CD4-positive, alpha-beta T cell (primary cell): Measurements from ENCODE around the gene LIG4. TPM values are rescaled to one million over a fixed set of nuclear protein-coding genes. Genes with fewer than 3 reads are reported as not detected.

Experiments used
- ATAC-seq: fragments of 200-7000 bp; cut with Tn5 transposase; one replicate; pipeline ENCODE4 v1.10.0; 2022; ENCODE audit warnings: mild to moderate bottlenecking; ENCODE audit not compliant: poor library complexity
- CTCF ChIA-PET: fragments of 350-600 bp; sonication (Branson Sonifier 250); formaldehyde crosslinking; loops from one replicate; lab custom pipeline; 2021; ENCODE audit warnings: antibody characterized with exemption, inconsistent platforms; lab: Charles Lee
- POLR2A ChIA-PET: fragments of 350-600 bp; sonication (Branson Sonifier 250); formaldehyde crosslinking; loops from one replicate; lab custom pipeline; 2021; ENCODE audit warnings: antibody characterized with exemption, inconsistent platforms; lab: Charles Lee
- DNase-seq, 14 experiments: peaks; one replicate each; pipeline ENCODE4 v3.0.0-alpha.2; 2013 to 2020; ENCODE audit warnings: mixed read lengths in 2 of 14
- H3K27ac ChIP-seq, 2 donors: one replicate each; pipeline versions ENCODE4 v1.5.1 to v1.7.0; 2013; ENCODE audit warnings: low read length in 2 of 2, low read depth in 1 of 2, mild to moderate bottlenecking in 1 of 2
- H3K27me3 ChIP-seq, 2 experiments: 1 replicate in 1 of 2; 2 replicates in 1 of 2; pipeline versions ENCODE4 v1.6.1 to v1.7.0; 2013; ENCODE audit warnings: low read length in 2 of 2, control low read depth in 1 of 2, mild to moderate bottlenecking in 1 of 2, moderate library complexity in 1 of 2; ENCODE audit not compliant: insufficient read depth in 2 of 2, control insufficient read depth in 1 of 2
- H3K36me3 ChIP-seq: one replicate; pipeline ENCODE4 v1.6.1; 2013; ENCODE audit warnings: low read length, control low read depth; ENCODE audit not compliant: insufficient read depth
- H3K4me1 ChIP-seq: one replicate; pipeline ENCODE4 v1.6.1; 2013; ENCODE audit warnings: low read length, control low read depth; ENCODE audit not compliant: insufficient read depth
- H3K4me3 ChIP-seq: one replicate; pipeline ENCODE4 v1.5.1; 2013; ENCODE audit warnings: mild to moderate bottlenecking, low read length, moderate library complexity
- H3K9me3 ChIP-seq, 2 experiments: 1 replicate in 1 of 2; 2 replicates in 1 of 2; pipeline versions ENCODE4 v1.6.1 to v1.7.0; 2013; ENCODE audit warnings: low read length in 2 of 2, mild to moderate bottlenecking in 2 of 2, control low read depth in 1 of 2, moderate library complexity in 1 of 2; ENCODE audit not compliant: control insufficient read depth in 1 of 2, insufficient read depth in 1 of 2
- H3K27ac Mint-ChIP-seq: one replicate; pipeline ENCODE4 v1.8.0; 2020; ENCODE audit warnings: mixed read lengths
- H3K27me3 Mint-ChIP-seq: one replicate; pipeline ENCODE4 v1.8.0; 2021; ENCODE audit warnings: mixed read lengths
- H3K36me3 Mint-ChIP-seq: one replicate; pipeline ENCODE4 v1.8.0; 2021; ENCODE audit warnings: low read depth, mixed read lengths
- H3K4me1 Mint-ChIP-seq: one replicate; pipeline ENCODE4 v1.8.0; 2021; ENCODE audit warnings: low read depth, mixed read lengths
- H3K4me3 Mint-ChIP-seq: one replicate; pipeline ENCODE4 v1.8.0; 2020; ENCODE audit warnings: mild to moderate bottlenecking, mixed read lengths
- H3K9me3 Mint-ChIP-seq: one replicate; pipeline ENCODE4 v1.8.0; 2020; ENCODE audit warnings: mixed read lengths
- CTCF ChIP-seq: fragments of 200-600 bp; IDR thresholded peaks from one replicate; pipeline ENCODE4 v1.8.0; 2022; ENCODE audit warnings: antibody characterized with exemption, mild to moderate bottlenecking
- intact Hi-C, 2 experiments: fragments of 100-400 bp; cut with DNase I in 1 of 2; cut with micrococcal nuclease in 1 of 2; formaldehyde crosslinking; loops; one replicate each; pipeline versions ENCODE4 v1.15.1 to v1.9.0; 2023 to 2025; cut with DNase I, micrococcal nuclease
- total RNA-seq, 174 experiments: library from RNA in 2 of 174; stranded (reverse) in 2 of 174; gene quantifications; one replicate each; pipeline ENCODE4 v1.2.3 and lab custom pipeline; 2021 to 2026

The LIG4 gene
- total RNA-seq, 2 experiments from 2014 or later = 1.5 to 1.6 TPM

- Histone ChIP-seq H3K27me3 (no peaks in the 10 kb centered on the region), H3K27ac (no peak overlapping the region), H3K36me3 (peaks cover 12% of the 10 kb centered on the region), H3K9me3 (peaks cover 7 to 8% of the 10 kb centered on the region in 2 experiments), H3K4me1 (peaks cover 7% of the 10 kb centered on the region), H3K4me3 (no peak overlapping the region)
- ATAC-seq (no peak), DNase-seq (no peak)
- ChIA-PET CTCF (no interaction called here), POLR2A (no interaction called here)
- Mint-ChIP-seq H3K27me3 (no peaks in the 10 kb centered on the region), H3K27ac (no peak overlapping the region), H3K4me3 (no peak overlapping the region), H3K4me1 (peaks cover 12% of the 10 kb centered on the region), H3K36me3 (peaks cover 52% of the 10 kb centered on the region), H3K9me3 (peaks cover 21% of the 10 kb centered on the region)
- intact Hi-C loops = loop anchor here in 1 of 2 experiments (5.0 kb wide), 1 partner anchor 33 kb away; no protein-coding TSS in a partner anchor
- TF ChIP-seq CTCF = no peak
Observed at GRCh38 chr13:108210551-108210950, 4.8 kb downstream of the LIG4 start.

- H3K27ac ChIP-seq = no peak overlapping the region
- H3K27ac Mint-ChIP-seq = no peak overlapping the region
- no peak overlapping the region for H3K4me3 Mint-ChIP-seq
- no peak for TF ChIP-seq CTCF
- H3K4me1 ChIP-seq = no peaks in the 10 kb centered on the region
- DNase-seq (no peak), ATAC-seq (no peak)
- ChIA-PET POLR2A (no interaction called here), CTCF (no interaction called here)
- no peaks in the 10 kb centered on the region for H3K36me3 ChIP-seq
- no peaks in the 10 kb centered on the region for H3K4me1 Mint-ChIP-seq
- peaks cover 2% of the 10 kb centered on the region for H3K36me3 Mint-ChIP-seq
- H3K4me3 ChIP-seq = no peak overlapping the region
- peaks cover 0 to 2% of the 10 kb centered on the region in 2 experiments for H3K9me3 ChIP-seq
- H3K9me3 Mint-ChIP-seq = peaks cover 2% of the 10 kb centered on the region
- H3K27me3 Mint-ChIP-seq = peaks cover 29% of the 10 kb centered on the region
- intact Hi-C loops = no loop called here
- no peaks in the 10 kb centered on the region for H3K27me3 ChIP-seq
Observed at GRCh38 chr13:108200781-108201398, 14.4 kb downstream of the LIG4 start.

- Histone ChIP-seq H3K4me3 (no peak overlapping the region), H3K27ac (no peak overlapping the region), H3K27me3 (peaks cover 0 to 7% of the 10 kb centered on the region in 2 experiments), H3K4me1 (no peaks in the 10 kb centered on the region), H3K9me3 (peaks cover 12 to 20% of the 10 kb centered on the region in 2 experiments), H3K36me3 (no peaks in the 10 kb centered on the region)
- CTCF ChIA-PET = no interaction called here
- POLR2A ChIA-PET = no interaction called here
- Mint-ChIP-seq H3K27ac (no peak overlapping the region), H3K4me3 (no peak overlapping the region), H3K9me3 (peaks cover 12% of the 10 kb centered on the region), H3K27me3 (peaks cover 19% of the 10 kb centered on the region), H3K4me1 (no peaks in the 10 kb centered on the region), H3K36me3 (no peaks in the 10 kb centered on the region)
- TF ChIP-seq CTCF = no peak
- intact Hi-C loops = no loop called here
- no peak for DNase-seq
- ATAC-seq = no peak
Observed at GRCh38 chr13:108195861-108196260, 19.5 kb downstream of the LIG4 start.
